HepG2 (cell line): ENCODE data around the gene HYLS1.
"Not testable (repeated sequence)": the region's sequence is repeated elsewhere in the genome, so short reads cannot be mapped to it uniquely, and the experiment has no call there.

Experiments
- BHLHE40 ChIP-seq: IDR thresholded peaks from 2 replicates; pipeline ENCODE4 v1.6.1; 2011; ENCODE audit warnings: low read length, improper control_type of control experiment
- EZH2 ChIP-seq: conservative IDR thresholded peaks from 2 replicates; pipeline ENCODE4 v1.6.1; 2012; ENCODE audit warnings: mild to moderate bottlenecking, low read depth, low read length, moderate library complexity
- NFE2L1 ChIP-seq: sonication (generic); formaldehyde crosslinking; IDR thresholded peaks from 2 replicates; pipeline ENCODE4 v1.4.0; 2020; ENCODE audit warnings: missing genetic modification reagents, mild to moderate bottlenecking, borderline replicate concordance
- POLR2AphosphoS5 ChIP-seq: IDR thresholded peaks from 2 replicates; pipeline ENCODE4 v1.6.1; 2012; ENCODE audit warnings: low read depth, low read length
- RBM22 ChIP-seq: fragments of 200-400 bp; formaldehyde crosslinking; optimal IDR thresholded peaks from 2 replicates; pipeline ENCODE3; 2017; ENCODE audit warnings: mild to moderate bottlenecking, low read length, moderate library complexity
- RFX5 ChIP-seq: IDR thresholded peaks from 2 replicates; pipeline ENCODE4 v1.6.1; 2011; ENCODE audit warnings: low read depth, low read length, improper control_type of control experiment
- ZBTB7A ChIP-seq: sonication (generic); formaldehyde crosslinking; IDR thresholded peaks from 2 replicates; pipeline ENCODE4 v1.8.0; 2022; ENCODE audit warnings: mild to moderate bottlenecking, missing genetic modification reagents
- ZNF232 ChIP-seq: sonication (generic); formaldehyde crosslinking; IDR thresholded peaks from 2 replicates; pipeline ENCODE4 v1.4.0; 2020; ENCODE audit warnings: missing genetic modification reagents, borderline replicate concordance
- ZNF451 ChIP-seq: sonication (generic); formaldehyde crosslinking; IDR thresholded peaks from 2 replicates; pipeline ENCODE4 v1.5.0; 2020; ENCODE audit warnings: mild to moderate bottlenecking, missing genetic modification reagents
- TF ChIP-seq, protein P1 (sequence below): sonication (generic); formaldehyde crosslinking; IDR thresholded peaks from 2 replicates; pipeline ENCODE4 v1.8.1; 2023; ENCODE audit warnings: mild to moderate bottlenecking, missing genetic modification reagents, borderline replicate concordance
- TF ChIP-seq, protein P2 (sequence below): IDR thresholded peaks from 2 replicates; pipeline ENCODE4 v1.6.1; 2016; ENCODE audit warnings: low read depth, control low read depth

DNA sequence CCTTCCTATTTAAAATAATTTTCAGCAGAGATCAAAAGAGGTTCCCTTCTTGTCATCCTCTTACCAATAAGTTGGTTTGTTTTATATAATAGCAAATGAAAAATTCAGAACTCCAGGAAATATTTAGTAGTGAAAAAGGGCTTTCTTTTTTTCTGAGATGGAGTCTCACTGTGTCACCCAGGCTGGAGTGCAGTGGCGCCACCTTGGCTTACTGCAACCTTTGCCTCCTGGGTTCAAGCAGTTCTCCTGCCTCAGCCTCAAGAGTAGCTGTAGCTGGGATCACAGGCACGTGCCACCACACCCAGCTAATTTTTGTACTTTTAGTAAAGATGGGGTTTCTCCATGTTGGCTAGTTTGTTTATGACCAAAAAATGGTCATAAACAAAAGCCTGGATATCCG is 27.1 kb downstream of the HYLS1 start:
- TF ChIP-seq, protein P1, sequence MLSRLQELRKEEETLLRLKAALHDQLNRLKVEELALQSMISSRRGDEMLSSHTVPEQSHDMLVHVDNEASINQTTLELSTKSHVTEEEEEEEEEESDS (CRISPR knock-in tag), result not testable (repeated sequence)
- not testable (repeated sequence) for TF ChIP-seq NFE2L1 (CRISPR knock-in tag); ZBTB7A (CRISPR knock-in tag); ZNF451 (CRISPR knock-in tag); RFX5; BHLHE40; ZNF232 (CRISPR knock-in tag); POLR2AphosphoS5; EZH2; RBM22
- TF ChIP-seq, protein P2, sequence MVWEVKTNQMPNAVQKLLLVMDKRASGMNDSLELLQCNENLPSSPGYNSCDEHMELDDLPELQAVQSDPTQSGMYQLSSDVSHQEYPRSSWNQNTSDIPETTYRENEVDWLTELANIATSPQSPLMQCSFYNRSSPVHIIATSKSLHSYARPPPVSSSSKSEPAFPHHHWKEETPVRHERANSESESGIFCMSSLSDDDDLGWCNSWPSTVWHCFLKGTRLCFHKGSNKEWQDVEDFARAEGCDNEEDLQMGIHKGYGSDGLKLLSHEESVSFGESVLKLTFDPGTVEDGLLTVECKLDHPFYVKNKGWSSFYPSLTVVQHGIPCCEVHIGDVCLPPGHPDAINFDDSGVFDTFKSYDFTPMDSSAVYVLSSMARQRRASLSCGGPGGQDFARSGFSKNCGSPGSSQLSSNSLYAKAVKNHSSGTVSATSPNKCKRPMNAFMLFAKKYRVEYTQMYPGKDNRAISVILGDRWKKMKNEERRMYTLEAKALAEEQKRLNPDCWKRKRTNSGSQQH, result not testable (repeated sequence)
